GM12878 (cell line): Measurements from ENCODE around the gene DNAH11.

Source experiments
- EZH2 ChIP-seq: IDR thresholded peaks from 2 replicates; pipeline ENCODE4 v1.6.1; 2012; ENCODE audit warnings: low read depth, mild to moderate bottlenecking, control low read depth, inconsistent platforms, low read length, borderline replicate concordance; ENCODE audit not compliant: control insufficient read depth
- SMC3 ChIP-seq: IDR thresholded peaks from 2 replicates; pipeline ENCODE4 v1.6.1; 2011; ENCODE audit warnings: low read length, improper control_type of control experiment, borderline replicate concordance
- STAT1 ChIP-seq: fragments of 450-650 bp; conservative IDR thresholded peaks from 2 replicates; pipeline ENCODE4 v1.6.1; 2014; ENCODE audit warnings: antibody characterized with exemption, mild to moderate bottlenecking

DNA sequence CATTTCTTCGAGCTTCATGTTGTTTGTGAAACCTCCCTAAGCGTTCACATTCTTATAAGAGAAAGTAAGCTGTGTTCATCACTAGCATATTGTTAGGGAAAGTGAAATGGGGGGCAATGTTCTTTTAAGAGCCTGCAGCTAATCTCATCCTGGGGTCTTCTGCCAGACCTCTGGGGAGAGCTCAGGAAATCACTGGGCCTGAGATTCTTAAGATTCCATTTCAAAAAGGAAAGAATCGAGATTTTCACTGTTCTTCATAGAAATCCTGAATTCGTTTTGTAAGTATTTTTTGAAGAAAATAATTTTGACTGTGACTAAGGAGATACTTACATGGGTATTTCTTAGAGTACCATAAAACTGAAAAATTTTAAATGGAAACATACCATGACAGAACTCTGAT lies 242.2 kb downstream of the DNAH11 start:
- TF ChIP-seq EZH2 = no peak
- no peak for TF ChIP-seq SMC3
- no peak for TF ChIP-seq STAT1
